IMR-90 (cell line): ENCODE measurements around the gene PSG2. TPM values are rescaled to one million over a fixed set of nuclear protein-coding genes. Genes with fewer than 3 reads are reported as not detected.

Experiments
- ATAC-seq: fragments of 200-7000 bp; cut with Tn5 transposase; 2 replicates; pipeline ENCODE4 v1.9.1; 2020; ENCODE audit warnings: low read depth, mild to moderate bottlenecking, moderate library complexity
- BruUV-seq: library from RNA; stranded (reverse); fragments of 400-500 nt; replicated peaks from 2 replicates; lab custom pipeline; 2021; lab: Mats Ljungman, UMichigan
- CTCF ChIA-PET: fragments of 300-600 bp; formaldehyde crosslinking; extraction: SDS; loops from one replicate; lab custom pipeline; 2021; ENCODE audit warnings: antibody characterized with exemption; lab: Yijun Ruan, JAX
- POLR2A ChIA-PET: fragments of 300-600 bp; sonication (Branson Sonifier 250); formaldehyde crosslinking; loops from one replicate; lab custom pipeline; 2022; ENCODE audit warnings: antibody characterized with exemption; ENCODE audit not compliant: unreplicated experiment; lab: Charles Lee
- DNase-seq: peaks from one replicate; pipeline ENCODE4 v3.0.0; 2013
- H2AFZ ChIP-seq: replicated peaks from 2 replicates; pipeline ENCODE3; 2013; ENCODE audit warnings: low read length, mild to moderate bottlenecking; ENCODE audit not compliant: poor library complexity
- H2AK5ac ChIP-seq: 2 replicates; pipeline ENCODE4 v1.6.1; 2013; ENCODE audit warnings: low read depth, low read length, inconsistent platforms
- H2AK9ac ChIP-seq: replicated peaks from 2 replicates; pipeline ENCODE3; 2013; ENCODE audit warnings: mild to moderate bottlenecking, low read depth, low read length, moderate library complexity; ENCODE audit not compliant: poor library complexity
- H2BK120ac ChIP-seq: 2 replicates; pipeline ENCODE4 v1.6.1; 2013; ENCODE audit warnings: low read depth, low read length, inconsistent platforms
- H2BK15ac ChIP-seq: 3 replicates; pipeline ENCODE4 v1.6.1; 2013; ENCODE audit warnings: low read depth, low read length, inconsistent platforms
- H2BK20ac ChIP-seq: 2 replicates; pipeline ENCODE4 v1.6.1; 2013; ENCODE audit warnings: low read depth, mild to moderate bottlenecking, inconsistent platforms, low read length, moderate library complexity
- H2BK5ac ChIP-seq: 2 replicates; pipeline ENCODE4 v1.6.1; 2013; ENCODE audit warnings: mild to moderate bottlenecking, low read depth, low read length, inconsistent platforms; ENCODE audit not compliant: poor library complexity, severe bottlenecking
- H3K14ac ChIP-seq: replicated peaks from 2 replicates; pipeline ENCODE4 v1.6.1; 2013; ENCODE audit warnings: low read depth, low read length, inconsistent platforms
- H3K18ac ChIP-seq: 2 replicates; pipeline ENCODE4 v1.6.1; 2013; ENCODE audit warnings: low read depth, low read length, control low read depth
- H3K23ac ChIP-seq: 2 replicates; pipeline ENCODE4 v1.6.1; 2013; ENCODE audit warnings: low read depth, low read length, inconsistent platforms
- H3K27ac ChIP-seq: 2 replicates; pipeline ENCODE4 v1.5.1; 2013; ENCODE audit warnings: mild to moderate bottlenecking, control low read depth, low read length; ENCODE audit not compliant: insufficient read depth
- H3K27me3 ChIP-seq: 2 replicates; pipeline ENCODE4 v1.6.1; 2013; ENCODE audit warnings: low read length; ENCODE audit not compliant: control insufficient read depth, insufficient read depth
- H3K36me3 ChIP-seq: 2 replicates; pipeline ENCODE4 v1.6.1; 2013; ENCODE audit warnings: low read length, mixed read lengths; ENCODE audit not compliant: control insufficient read depth, insufficient read depth
- H3K4ac ChIP-seq: 2 replicates; pipeline ENCODE4 v1.6.1; 2013; ENCODE audit warnings: low read depth, low read length, inconsistent platforms
- H3K4me1 ChIP-seq: 2 replicates; pipeline ENCODE4 v1.6.1; 2013; ENCODE audit warnings: low read length, mixed read lengths; ENCODE audit not compliant: control insufficient read depth, insufficient read depth
- H3K4me2 ChIP-seq: 2 replicates; pipeline ENCODE4 v1.6.1; 2013; ENCODE audit warnings: low read depth, mild to moderate bottlenecking, control low read depth, low read length, moderate library complexity
- H3K4me3 ChIP-seq: 2 replicates; pipeline ENCODE4 v1.5.1; 2013; ENCODE audit warnings: low read depth, mild to moderate bottlenecking, control low read depth, low read length, moderate library complexity; ENCODE audit not compliant: insufficient read depth
- H3K56ac ChIP-seq: 2 replicates; pipeline ENCODE4 v1.6.1; 2013; ENCODE audit warnings: low read length, inconsistent platforms; ENCODE audit not compliant: insufficient read depth; ENCODE audit errors: extremely low read depth
- H3K79me1 ChIP-seq, 2 experiments: 2 replicates each; pipeline ENCODE4 v1.6.1; 2013; ENCODE audit warnings: low read length in 2 of 2, inconsistent platforms in 1 of 2, low read depth in 1 of 2
- H3K9ac ChIP-seq: 2 replicates; pipeline ENCODE4 v1.6.1; 2013; ENCODE audit warnings: low read depth, low read length, control low read depth
- H3K9me1 ChIP-seq: 2 replicates; pipeline ENCODE4 v1.6.1; 2013; ENCODE audit warnings: low read length, inconsistent platforms; ENCODE audit not compliant: insufficient read depth
- H3K9me3 ChIP-seq: 2 replicates; pipeline ENCODE4 v1.6.1; 2013; ENCODE audit warnings: low read length; ENCODE audit not compliant: control insufficient read depth, insufficient read depth
- H4K20me1 ChIP-seq: 2 replicates; pipeline ENCODE4 v1.6.1; 2013; ENCODE audit warnings: low read length, inconsistent platforms; ENCODE audit not compliant: insufficient read depth
- H4K5ac ChIP-seq: 2 replicates; pipeline ENCODE4 v1.6.1; 2013; ENCODE audit warnings: mild to moderate bottlenecking, low read depth, low read length, control low read depth
- H4K8ac ChIP-seq, 2 experiments: 2 replicates each; pipeline ENCODE4 v1.6.1; 2013; ENCODE audit warnings: low read depth in 2 of 2, low read length in 2 of 2, control low read depth in 1 of 2, inconsistent platforms in 1 of 2
- H4K91ac ChIP-seq: 2 replicates; pipeline ENCODE4 v1.6.1; 2013; ENCODE audit warnings: low read depth, low read length, inconsistent platforms; ENCODE audit not compliant: insufficient read depth
- BHLHE40 ChIP-seq: fragments of 150-350 bp; IDR thresholded peaks from 2 replicates; pipeline ENCODE4 v1.6.1; 2016; ENCODE audit warnings: mild to moderate bottlenecking, low read depth, low read length
- CEBPB ChIP-seq: IDR thresholded peaks from 2 replicates; pipeline ENCODE4 v1.6.1; 2012; ENCODE audit warnings: low read depth, low read length, improper control_type of control experiment
- CHD1 ChIP-seq: IDR thresholded peaks from 2 replicates; pipeline ENCODE4 v1.6.1; 2012; ENCODE audit warnings: low read depth, low read length, improper control_type of control experiment
- FOS ChIP-seq: fragments of 150-350 bp; IDR thresholded peaks from 2 replicates; pipeline ENCODE4 v1.6.1; 2016; ENCODE audit warnings: low read depth, low read length
- MAFK ChIP-seq: IDR thresholded peaks from 2 replicates; pipeline ENCODE4 v1.6.1; 2012; ENCODE audit warnings: low read depth, low read length, improper control_type of control experiment
- MAZ ChIP-seq: IDR thresholded peaks from 2 replicates; pipeline ENCODE4 v1.6.1; 2012; ENCODE audit warnings: low read depth, mild to moderate bottlenecking, low read length, improper control_type of control experiment, moderate library complexity, borderline replicate concordance
- MXI1 ChIP-seq: IDR thresholded peaks from 2 replicates; pipeline ENCODE4 v1.6.1; 2012; ENCODE audit warnings: low read depth, mild to moderate bottlenecking, low read length, moderate library complexity, borderline replicate concordance
- NFE2L2 ChIP-seq: fragments of 150-350 bp; IDR thresholded peaks from 2 replicates; pipeline ENCODE4 v1.6.1; 2016; ENCODE audit warnings: low read depth, mild to moderate bottlenecking, low read length
- POLR2A ChIP-seq: IDR thresholded peaks from 2 replicates; pipeline ENCODE4 v1.6.1; 2012; ENCODE audit warnings: mild to moderate bottlenecking, low read depth, low read length
- RAD21 ChIP-seq: IDR thresholded peaks from 2 replicates; pipeline ENCODE4 v1.6.1; 2012; ENCODE audit warnings: low read length, improper control_type of control experiment
- RCOR1 ChIP-seq: IDR thresholded peaks from 2 replicates; pipeline ENCODE4 v1.6.1; 2012; ENCODE audit warnings: mild to moderate bottlenecking, low read length, improper control_type of control experiment; ENCODE audit not compliant: insufficient replicate concordance
- RFX5 ChIP-seq: IDR thresholded peaks from 2 replicates; pipeline ENCODE4 v1.8.0; 2012; ENCODE audit warnings: low read depth, mild to moderate bottlenecking, low read length, moderate library complexity
- SMC3 ChIP-seq: fragments of 150-350 bp; IDR thresholded peaks from 2 replicates; pipeline ENCODE4 v1.6.1; 2016; ENCODE audit warnings: low read depth, mild to moderate bottlenecking, antibody characterized with exemption, low read length, moderate library complexity
- USF2 ChIP-seq: fragments of 150-350 bp; IDR thresholded peaks from 2 replicates; pipeline ENCODE4 v1.6.1; 2017; ENCODE audit warnings: mild to moderate bottlenecking, antibody characterized with exemption, low read length, low read depth
- WGBS, 2 experiments: methylation state at CpG; one replicate each; pipeline versions ENCODE4 v1.1.5 to v1.1.7; 2013; ENCODE audit warnings: missing lambda C conversion rate in 2 of 2; ENCODE audit not compliant: insufficient read length in 1 of 2; ENCODE audit errors: extremely low coverage in 2 of 2; 5-methylcytosine and 5-hydroxymethylcytosine counted together
- dilution Hi-C: fragments of 300-500 bp; cut with HindIII; formaldehyde crosslinking; loops from one replicate; pipeline ENCODE4 v1.14.3; 2018; ENCODE audit warnings: low sequenced_read_pairs; ENCODE audit not compliant: unreplicated experiment
- in situ Hi-C: fragments of 300-500 bp; cut with MboI; formaldehyde crosslinking; loops from 3 replicates; pipeline ENCODE4 v1.14.3; 2019; ENCODE audit warnings: low sequenced_read_pairs, inconsistent platforms, mixed read lengths
- intact Hi-C: fragments of 100-400 bp; cut with micrococcal nuclease; formaldehyde crosslinking; loops from 2 replicates; pipeline ENCODE4 v1.10.0; 2022
- polyA plus RNA-seq, 3 experiments: library from polyadenylated mRNA; depleted of rRNA; stranded (reverse); fragments of >200 nt; gene quantifications; 2 replicates each; pipeline ENCODE4 v1.2.3, GENCODE V29; 2012; ENCODE audit warnings: low replicate concordance in 1 of 3
- total RNA-seq: library from RNA; depleted of rRNA; stranded (reverse); fragments of >200 nt; gene quantifications from 2 replicates; pipeline ENCODE4 v1.2.3, GENCODE V29; 2012
- TF ChIP-seq, protein P1 (sequence below): fragments of 150-350 bp; IDR thresholded peaks from 2 replicates; pipeline ENCODE4 v1.6.1; 2016; ENCODE audit warnings: low read depth, mild to moderate bottlenecking, low read length, moderate library complexity, borderline replicate concordance
- TF ChIP-seq, protein P2 (sequence below): conservative IDR thresholded peaks from 2 replicates; pipeline ENCODE4 v1.5.1; 2012; ENCODE audit warnings: mild to moderate bottlenecking, low read depth, low read length, improper control_type of control experiment

Gene PSG2
- total and polyA plus RNA-seq, 2 of the 4 experiments (the other 2 are of a cell fraction): 0.18 to 0.31 TPM

GRCh38 chr19:43101950-43102349 lies 19.4 kb upstream of the PSG2 start:
- dilution Hi-C loops (no loop called here), in situ Hi-C loops (loop anchor here (10.0 kb wide), 2 partner anchors 323 to 423 kb away; partner anchors contain the start of gene ETHE1), intact Hi-C loops (loop anchor here (5.0 to 10.0 kb wide), 3 partner anchors 90 to 563 kb away; partner anchors contain the start of gene PSG4)
- H3K27ac ChIP-seq: no peak overlapping the region
- H3K27me3 ChIP-seq: no peaks in the 10 kb centered on the region
- no peak overlapping the region for H3K56ac ChIP-seq
- H3K4me3 ChIP-seq: no peak overlapping the region
- H3K18ac ChIP-seq: no peak overlapping the region
- H4K91ac ChIP-seq: no peak overlapping the region
- WGBS, 2 experiments: no CpG with 5 or more reads among the region's 2 CpGs
- ChIA-PET POLR2A (no interaction called here), CTCF (interaction anchor here (0.6 kb wide), 1 partner anchor 274 kb away, joined by 4 read pairs; no protein-coding TSS in a partner anchor)
- no peaks in the 10 kb centered on the region for H3K36me3 ChIP-seq
- no peak overlapping the region for H2BK15ac ChIP-seq
- H4K20me1 ChIP-seq: no peaks in the 10 kb centered on the region
- H2BK20ac ChIP-seq: no peak overlapping the region
- H3K4me1 ChIP-seq: peaks cover 5% of the 10 kb centered on the region
- no peak for DNase-seq
- no peak overlapping the region for H2AK5ac ChIP-seq
- no peak overlapping the region for H3K4me2 ChIP-seq
- no peak overlapping the region for H4K5ac ChIP-seq
- no peaks in the 10 kb centered on the region for H3K79me1 ChIP-seq
- no TSS peak for BruUV-seq
- ATAC-seq: no peak
- H3K4ac ChIP-seq: no peak overlapping the region
- H2AFZ ChIP-seq: no peak overlapping the region
- H2BK5ac ChIP-seq: no peak overlapping the region
- no peak overlapping the region for H4K8ac ChIP-seq
- H3K9me3 ChIP-seq: no peaks in the 10 kb centered on the region
- no peak overlapping the region for H3K23ac ChIP-seq
- no peak overlapping the region for H3K9ac ChIP-seq
- no peaks in the 10 kb centered on the region; the same call in 1 of the 2 replicates for H3K9me1 ChIP-seq
- TF ChIP-seq CEBPB: no peak
- no peak for TF ChIP-seq MAZ
- TF ChIP-seq SMC3: no peak
- no peak for TF ChIP-seq USF2
- TF ChIP-seq, protein P1, sequence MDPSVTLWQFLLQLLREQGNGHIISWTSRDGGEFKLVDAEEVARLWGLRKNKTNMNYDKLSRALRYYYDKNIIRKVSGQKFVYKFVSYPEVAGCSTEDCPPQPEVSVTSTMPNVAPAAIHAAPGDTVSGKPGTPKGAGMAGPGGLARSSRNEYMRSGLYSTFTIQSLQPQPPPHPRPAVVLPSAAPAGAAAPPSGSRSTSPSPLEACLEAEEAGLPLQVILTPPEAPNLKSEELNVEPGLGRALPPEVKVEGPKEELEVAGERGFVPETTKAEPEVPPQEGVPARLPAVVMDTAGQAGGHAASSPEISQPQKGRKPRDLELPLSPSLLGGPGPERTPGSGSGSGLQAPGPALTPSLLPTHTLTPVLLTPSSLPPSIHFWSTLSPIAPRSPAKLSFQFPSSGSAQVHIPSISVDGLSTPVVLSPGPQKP: no peak
- TF ChIP-seq CHD1: no peak
- TF ChIP-seq RFX5: no peak
- no peak for TF ChIP-seq BHLHE40
- peak; percentile 30; the same call in 1 of the 2 replicates for TF ChIP-seq RAD21
- no peak for TF ChIP-seq POLR2A
- TF ChIP-seq MXI1: no peak
- TF ChIP-seq, protein P2, sequence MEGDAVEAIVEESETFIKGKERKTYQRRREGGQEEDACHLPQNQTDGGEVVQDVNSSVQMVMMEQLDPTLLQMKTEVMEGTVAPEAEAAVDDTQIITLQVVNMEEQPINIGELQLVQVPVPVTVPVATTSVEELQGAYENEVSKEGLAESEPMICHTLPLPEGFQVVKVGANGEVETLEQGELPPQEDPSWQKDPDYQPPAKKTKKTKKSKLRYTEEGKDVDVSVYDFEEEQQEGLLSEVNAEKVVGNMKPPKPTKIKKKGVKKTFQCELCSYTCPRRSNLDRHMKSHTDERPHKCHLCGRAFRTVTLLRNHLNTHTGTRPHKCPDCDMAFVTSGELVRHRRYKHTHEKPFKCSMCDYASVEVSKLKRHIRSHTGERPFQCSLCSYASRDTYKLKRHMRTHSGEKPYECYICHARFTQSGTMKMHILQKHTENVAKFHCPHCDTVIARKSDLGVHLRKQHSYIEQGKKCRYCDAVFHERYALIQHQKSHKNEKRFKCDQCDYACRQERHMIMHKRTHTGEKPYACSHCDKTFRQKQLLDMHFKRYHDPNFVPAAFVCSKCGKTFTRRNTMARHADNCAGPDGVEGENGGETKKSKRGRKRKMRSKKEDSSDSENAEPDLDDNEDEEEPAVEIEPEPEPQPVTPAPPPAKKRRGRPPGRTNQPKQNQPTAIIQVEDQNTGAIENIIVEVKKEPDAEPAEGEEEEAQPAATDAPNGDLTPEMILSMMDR: peak; percentile 23; the same call in 1 of the 2 replicates
- no peak for TF ChIP-seq RCOR1
- TF ChIP-seq MAFK: no peak
- no peak for TF ChIP-seq NFE2L2
- no peak for TF ChIP-seq FOS
- H2BK120ac ChIP-seq: no peak overlapping the region
- H3K14ac ChIP-seq: no peak overlapping the region
- H2AK9ac ChIP-seq: no peak overlapping the region
